ENCODE measurements around the gene KRTAP5-2. TPM values are rescaled to one million over a fixed set of nuclear protein-coding genes. Genes with fewer than 3 reads are reported as not detected.
"Not testable (repeated sequence)": the region's sequence is repeated elsewhere in the genome, so short reads cannot be mapped to it uniquely, and the experiment has no call there.

KRTAP5-2 gene, protein sequence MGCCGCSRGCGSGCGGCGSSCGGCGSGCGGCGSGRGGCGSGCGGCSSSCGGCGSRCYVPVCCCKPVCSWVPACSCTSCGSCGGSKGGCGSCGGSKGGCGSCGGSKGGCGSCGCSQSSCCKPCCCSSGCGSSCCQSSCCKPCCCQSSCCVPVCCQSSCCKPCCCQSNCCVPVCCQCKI
- not detected in 2 replicates for total RNA-seq

DNA sequence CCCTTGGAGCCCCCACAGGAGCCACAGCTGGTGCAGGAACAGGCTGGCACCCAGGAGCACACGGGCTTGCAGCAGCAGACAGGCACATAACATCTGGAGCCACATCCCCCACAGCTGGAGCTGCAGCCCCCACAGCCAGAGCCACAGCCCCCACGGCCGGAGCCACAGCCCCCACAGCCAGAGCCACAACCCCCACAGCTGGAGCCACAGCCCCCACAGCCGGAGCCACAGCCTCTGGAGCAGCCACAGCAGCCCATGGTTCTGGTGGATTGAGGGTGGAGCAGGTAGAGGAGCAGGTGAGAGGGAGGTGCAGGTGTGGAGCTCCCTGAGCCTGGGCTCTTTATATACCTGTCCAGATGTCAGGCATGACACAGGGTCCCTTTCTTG, at the start of gene KRTAP5-2:
KRTAP5-2 (minus strand) TSS at position 301 of the 387 bp plus-strand sequence; CDS start at position 257, 44 bp downstream.
- TF ChIP-seq, protein P1, sequence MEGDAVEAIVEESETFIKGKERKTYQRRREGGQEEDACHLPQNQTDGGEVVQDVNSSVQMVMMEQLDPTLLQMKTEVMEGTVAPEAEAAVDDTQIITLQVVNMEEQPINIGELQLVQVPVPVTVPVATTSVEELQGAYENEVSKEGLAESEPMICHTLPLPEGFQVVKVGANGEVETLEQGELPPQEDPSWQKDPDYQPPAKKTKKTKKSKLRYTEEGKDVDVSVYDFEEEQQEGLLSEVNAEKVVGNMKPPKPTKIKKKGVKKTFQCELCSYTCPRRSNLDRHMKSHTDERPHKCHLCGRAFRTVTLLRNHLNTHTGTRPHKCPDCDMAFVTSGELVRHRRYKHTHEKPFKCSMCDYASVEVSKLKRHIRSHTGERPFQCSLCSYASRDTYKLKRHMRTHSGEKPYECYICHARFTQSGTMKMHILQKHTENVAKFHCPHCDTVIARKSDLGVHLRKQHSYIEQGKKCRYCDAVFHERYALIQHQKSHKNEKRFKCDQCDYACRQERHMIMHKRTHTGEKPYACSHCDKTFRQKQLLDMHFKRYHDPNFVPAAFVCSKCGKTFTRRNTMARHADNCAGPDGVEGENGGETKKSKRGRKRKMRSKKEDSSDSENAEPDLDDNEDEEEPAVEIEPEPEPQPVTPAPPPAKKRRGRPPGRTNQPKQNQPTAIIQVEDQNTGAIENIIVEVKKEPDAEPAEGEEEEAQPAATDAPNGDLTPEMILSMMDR (IDR thresholded peaks at IDR 0.05; ENCODE audit: insufficient read depth, low read length, poor library complexity, severe bottlenecking), result no peak
- DNase-seq (ENCODE audit: low read depth), result no peak
- H3K36me3 ChIP-seq (ENCODE audit: control insufficient read depth, insufficient read depth, low read length), result no peaks in the 10 kb centered on the region
- H3K4me3 ChIP-seq (ENCODE audit: low read depth, low read length), result no peak within 1 kb of the TSS
- peaks cover 20% of the 10 kb centered on the region for H3K27me3 ChIP-seq (ENCODE audit: control insufficient read depth, insufficient read depth, low read length)

DNA sequence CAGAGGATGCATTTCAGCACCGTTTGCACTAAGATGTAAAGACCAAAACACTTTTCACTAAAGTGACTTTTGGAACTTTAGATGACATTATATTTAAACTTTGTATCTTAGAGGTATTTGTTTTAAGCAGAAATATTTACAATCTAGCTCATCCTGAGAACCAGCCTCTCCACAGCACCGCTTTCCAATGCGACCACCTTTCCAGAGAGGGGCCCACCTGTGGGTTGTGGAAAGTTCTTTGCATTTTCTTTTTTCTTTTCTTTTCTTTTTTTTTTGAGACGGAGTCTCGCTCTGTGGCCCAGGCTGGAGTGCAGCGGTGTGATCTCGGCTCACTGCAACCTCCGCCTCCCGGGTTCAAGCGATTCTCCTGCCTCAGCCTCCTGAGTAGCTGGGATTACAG, 48.4 kb upstream of the KRTAP5-2 start:
- not testable (repeated sequence) for H3K4me3 ChIP-seq (ENCODE audit: low read depth, low read length); H3K36me3 ChIP-seq (ENCODE audit: control insufficient read depth, insufficient read depth, low read length); DNase-seq (ENCODE audit: low read depth)
- H3K27me3 ChIP-seq (ENCODE audit: control insufficient read depth, insufficient read depth, low read length), result peaks cover 20% of the 10 kb centered on the region

DNA sequence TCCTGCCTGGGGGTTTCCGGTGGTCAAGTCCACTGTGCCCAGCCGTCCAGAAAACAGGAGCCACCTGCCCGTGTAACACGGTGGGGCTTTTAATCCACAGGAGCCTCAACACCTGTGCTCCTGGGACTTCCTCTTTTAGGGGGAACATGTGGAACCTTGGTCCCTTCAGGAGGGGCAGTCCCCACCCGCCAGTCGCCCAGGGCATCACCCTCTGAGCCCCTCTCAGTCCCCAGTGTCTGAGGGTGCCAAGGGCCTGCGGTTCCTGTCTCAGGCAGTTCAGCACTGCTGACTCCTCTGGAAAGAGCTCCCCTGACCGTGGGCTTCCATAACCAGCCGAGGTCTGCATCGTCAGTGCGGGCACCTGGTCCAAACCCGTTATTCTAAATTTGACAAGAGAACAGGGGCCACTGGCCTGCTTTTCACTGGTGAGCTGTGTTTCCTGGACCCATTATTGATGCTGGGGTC, 47.3 kb upstream of the KRTAP5-2 start:
- DNase-seq (ENCODE audit: low read depth), result no peak
- H3K4me3 ChIP-seq (ENCODE audit: low read depth, low read length), result no peak overlapping the region
- no peaks in the 10 kb centered on the region for H3K36me3 ChIP-seq (ENCODE audit: control insufficient read depth, insufficient read depth, low read length)
- peaks cover 17% of the 10 kb centered on the region for H3K27me3 ChIP-seq (ENCODE audit: control insufficient read depth, insufficient read depth, low read length)
- TF ChIP-seq, protein P1 (IDR thresholded peaks at IDR 0.05; ENCODE audit: insufficient read depth, low read length, poor library complexity, severe bottlenecking), result no peak

DNA sequence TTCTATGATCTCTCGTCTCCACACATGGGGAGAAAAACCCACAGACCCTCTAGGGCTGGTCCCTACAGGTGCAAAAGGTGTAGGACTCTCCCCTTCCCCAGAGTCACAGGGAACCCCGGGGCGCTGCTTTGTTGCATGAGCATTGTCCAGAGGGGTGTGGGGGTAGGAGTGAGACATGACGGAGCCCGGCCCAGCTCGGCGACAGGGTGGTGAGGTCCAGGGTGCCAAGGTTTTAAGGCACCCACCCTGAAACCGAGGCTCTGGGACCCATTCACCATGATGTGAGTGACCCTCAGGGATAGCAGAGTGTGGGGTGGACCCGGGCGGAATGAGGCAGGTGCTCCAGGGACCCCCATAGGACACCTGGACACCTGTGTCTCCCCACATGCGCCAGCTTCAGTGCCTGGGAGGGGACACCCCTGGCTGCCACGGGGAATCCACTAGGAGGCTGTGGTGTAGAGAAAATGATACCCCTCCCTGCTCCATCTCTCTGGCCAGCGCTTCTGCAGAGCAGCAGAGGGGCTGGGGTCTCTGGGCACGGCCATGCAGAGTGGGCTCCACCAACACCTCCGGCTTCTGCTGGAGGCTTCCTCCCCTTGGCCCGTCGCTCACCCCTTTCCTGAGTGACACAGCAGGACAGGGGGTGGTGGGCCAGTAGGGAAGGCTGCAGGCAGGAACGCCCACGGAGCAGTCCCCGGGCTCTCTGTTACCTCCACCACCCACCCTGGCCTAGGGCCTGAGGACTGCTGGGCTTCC, 46.7 kb upstream of the KRTAP5-2 start:
- H3K27me3 ChIP-seq (ENCODE audit: control insufficient read depth, insufficient read depth, low read length), result peaks cover 19% of the 10 kb centered on the region
- no peak for DNase-seq (ENCODE audit: low read depth)
- TF ChIP-seq, protein P1 (IDR thresholded peaks at IDR 0.05; ENCODE audit: insufficient read depth, low read length, poor library complexity, severe bottlenecking), result no peak
- no peaks in the 10 kb centered on the region for H3K36me3 ChIP-seq (ENCODE audit: control insufficient read depth, insufficient read depth, low read length)
- H3K4me3 ChIP-seq (ENCODE audit: low read depth, low read length), result no peak overlapping the region

DNA sequence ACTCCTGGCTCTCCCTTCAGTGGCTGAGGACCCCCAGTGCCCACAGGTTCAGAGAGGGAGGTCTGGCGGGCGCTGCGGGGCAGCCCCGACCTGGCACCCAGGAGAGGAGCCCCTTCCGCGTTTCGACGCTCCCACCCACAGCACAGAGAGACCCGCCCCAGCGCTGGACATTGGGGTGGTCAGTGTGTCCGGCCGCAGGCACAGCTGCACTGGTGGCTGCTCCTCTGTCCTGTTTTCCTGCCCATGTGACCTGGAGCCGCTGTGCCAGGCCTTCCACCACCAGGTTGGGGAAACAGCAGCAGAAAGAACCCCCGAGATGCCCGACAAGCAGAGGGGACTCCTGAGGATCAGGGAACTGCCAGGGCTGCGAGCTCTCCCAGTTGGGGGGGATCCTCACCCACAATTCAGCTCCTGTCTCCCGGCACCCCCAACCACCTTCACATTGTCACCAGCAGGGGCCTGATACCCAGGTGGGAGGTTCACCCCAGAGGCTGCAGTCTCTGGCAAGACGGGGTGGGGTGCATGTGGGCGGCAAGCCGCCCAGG, 45.1 kb upstream of the KRTAP5-2 start:
- Histone ChIP-seq H3K27me3 (ENCODE audit: control insufficient read depth, insufficient read depth, low read length) (peaks cover 27% of the 10 kb centered on the region), H3K4me3 (ENCODE audit: low read depth, low read length) (no peak overlapping the region), H3K36me3 (ENCODE audit: control insufficient read depth, insufficient read depth, low read length) (no peaks in the 10 kb centered on the region)
- DNase-seq (ENCODE audit: low read depth), result no peak
- TF ChIP-seq, protein P1 (IDR thresholded peaks at IDR 0.05; ENCODE audit: insufficient read depth, low read length, poor library complexity, severe bottlenecking), result no peak

DNA sequence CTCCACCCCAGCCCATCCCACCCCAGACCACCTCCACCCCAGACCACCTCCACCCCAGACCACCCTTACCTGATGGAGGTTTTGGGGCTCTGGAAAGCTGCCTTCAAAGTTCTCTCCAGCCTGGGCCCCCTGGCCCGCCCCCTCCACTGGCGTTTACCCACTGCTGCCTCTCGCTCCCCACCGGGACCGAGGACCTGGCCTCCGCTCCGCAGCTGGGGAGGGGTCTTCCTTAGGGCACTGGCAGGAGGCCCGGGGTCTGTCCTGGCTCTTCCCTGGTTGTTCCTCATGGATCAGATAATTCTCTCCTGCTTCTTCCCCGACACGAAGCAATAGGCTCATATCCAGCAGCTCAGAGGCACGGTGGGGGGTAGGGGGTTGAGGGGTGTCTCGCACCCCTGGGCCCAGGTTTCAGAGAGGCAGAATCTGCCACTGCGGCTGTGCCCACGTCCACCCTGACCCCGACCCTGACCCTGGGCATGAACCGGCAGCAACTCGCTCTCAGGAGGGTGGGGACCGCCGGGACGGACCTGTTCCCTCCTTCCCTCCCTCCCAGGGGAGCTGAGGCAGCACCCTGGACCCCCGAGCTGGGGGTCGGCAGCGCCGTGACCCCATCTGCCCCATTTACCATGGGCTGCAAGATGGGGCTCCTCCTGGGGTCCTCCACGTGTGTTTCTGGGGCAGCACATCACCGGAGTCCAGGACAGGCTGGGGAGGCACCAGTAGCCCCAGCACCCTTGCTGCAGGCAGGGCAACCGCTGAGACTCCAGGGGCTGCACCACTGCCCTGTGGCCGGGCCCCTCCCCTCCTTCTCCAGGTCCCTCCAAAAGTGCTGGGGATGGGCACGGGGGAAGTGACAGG, 44.4 kb upstream of the KRTAP5-2 start:
- peaks cover 27% of the 10 kb centered on the region for H3K27me3 ChIP-seq (ENCODE audit: control insufficient read depth, insufficient read depth, low read length)
- no peaks in the 10 kb centered on the region for H3K36me3 ChIP-seq (ENCODE audit: control insufficient read depth, insufficient read depth, low read length)
- no peak for DNase-seq (ENCODE audit: low read depth)
- TF ChIP-seq, protein P1 (IDR thresholded peaks at IDR 0.05; ENCODE audit: insufficient read depth, low read length, poor library complexity, severe bottlenecking), result no peak
- no peak overlapping the region for H3K4me3 ChIP-seq (ENCODE audit: low read depth, low read length)

Measured in kidney epithelial cell (primary cell).